Stimulated activated CD8-positive, alpha-beta memory T cell treated with anti-CD3 and anti-CD28 coated beads, Interleukin-15, amount 100 ng/mL, for 24 hours (primary cell): ENCODE data around the gene BUD31.

Experiments used
- DNase-seq: peaks from one replicate; pipeline ENCODE4 v3.0.0-alpha.2; 2020; ENCODE audit warnings: low read depth

Gene BUD31

GRCh38 chr7:99433158-99433557 lies 24.4 kb downstream of the BUD31 start:
- DNase-seq: no peak

DNA sequence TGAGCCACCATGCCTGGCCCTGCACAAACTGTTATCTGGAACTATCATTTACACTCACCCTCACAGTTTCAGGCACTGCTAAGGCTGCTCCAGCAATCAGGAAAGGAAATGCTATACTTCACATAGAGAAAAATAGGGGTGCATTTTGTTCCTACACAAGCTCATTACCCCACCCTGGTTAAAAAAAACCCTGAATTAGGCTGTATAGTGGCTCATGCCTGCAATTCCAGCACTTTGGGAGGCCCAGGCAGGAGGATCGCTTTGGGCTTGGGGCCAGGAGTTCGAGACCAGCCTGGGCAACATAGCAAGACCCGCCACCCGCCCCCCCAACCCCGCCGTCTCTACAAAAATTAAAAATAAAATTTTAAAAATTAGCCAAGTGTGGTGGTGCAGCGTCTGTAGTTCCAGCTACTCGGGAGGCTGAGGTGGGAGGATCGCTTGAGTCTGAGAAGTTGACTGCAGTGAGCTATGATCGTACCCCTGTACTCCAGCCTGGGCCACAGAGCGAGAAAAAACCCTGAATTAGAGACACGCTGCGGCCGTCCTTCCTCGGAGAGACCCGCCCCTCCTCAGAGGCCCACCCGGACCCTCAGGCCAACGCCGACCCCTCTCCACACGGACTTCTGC lies 29.3 kb downstream of the BUD31 start:
- no peak for DNase-seq

DNA sequence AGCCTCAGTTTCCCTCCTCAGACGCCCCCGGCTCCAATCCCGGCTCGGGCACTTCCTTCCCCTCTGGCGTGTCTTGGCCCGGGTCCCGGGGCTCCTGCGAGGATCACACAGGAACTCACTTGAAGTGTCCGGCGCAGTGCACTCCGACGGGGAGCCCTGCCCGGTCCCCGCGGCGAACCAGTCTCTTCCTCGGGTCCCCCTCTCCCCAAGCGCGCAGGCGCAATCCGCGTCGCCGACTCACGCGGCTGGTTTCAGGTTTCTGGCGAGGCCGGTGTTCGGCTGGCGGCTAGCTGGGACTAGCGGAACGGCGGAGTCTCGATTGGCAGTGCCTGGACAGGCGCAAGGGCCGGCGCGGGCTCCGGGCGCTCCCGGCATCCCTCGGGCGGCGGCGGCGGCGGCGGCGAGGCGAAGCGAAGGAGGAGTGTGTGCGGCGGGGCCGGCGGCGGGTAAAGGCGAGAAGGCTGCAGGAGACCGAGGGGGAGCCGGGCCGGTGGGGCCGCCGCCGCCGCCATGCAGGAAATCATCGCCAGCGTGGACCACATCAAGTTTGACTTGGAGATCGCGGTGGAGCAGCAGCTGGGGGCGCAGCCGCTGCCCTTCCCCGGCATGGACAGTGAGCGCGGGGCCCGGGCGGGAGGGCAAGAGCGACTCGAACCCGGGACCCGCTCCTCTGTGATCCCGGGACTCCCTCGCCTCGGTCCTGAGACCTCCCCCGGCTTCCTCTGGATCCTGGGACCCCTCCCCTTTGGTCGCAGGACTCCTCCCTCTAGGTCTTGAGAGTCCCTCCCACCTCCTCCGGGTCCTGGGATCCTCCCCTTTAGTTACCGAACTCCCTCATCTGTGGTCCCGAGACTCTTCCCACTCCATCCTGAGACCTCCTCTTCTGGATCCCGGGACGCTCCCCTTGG lies 30.1 kb downstream of the BUD31 start, which contains the start of the genes CPSF4 and PTCD1:
CPSF4 (plus strand) TSS at position 371 of the 908 bp plus-strand sequence; CDS start at position 511, 140 bp downstream.
PTCD1 (minus strand) TSS at position 226 of the 908 bp plus-strand sequence. CDS start 3,556 bp downstream, outside the sequence.
- peak; percentile 83 for DNase-seq

DNA sequence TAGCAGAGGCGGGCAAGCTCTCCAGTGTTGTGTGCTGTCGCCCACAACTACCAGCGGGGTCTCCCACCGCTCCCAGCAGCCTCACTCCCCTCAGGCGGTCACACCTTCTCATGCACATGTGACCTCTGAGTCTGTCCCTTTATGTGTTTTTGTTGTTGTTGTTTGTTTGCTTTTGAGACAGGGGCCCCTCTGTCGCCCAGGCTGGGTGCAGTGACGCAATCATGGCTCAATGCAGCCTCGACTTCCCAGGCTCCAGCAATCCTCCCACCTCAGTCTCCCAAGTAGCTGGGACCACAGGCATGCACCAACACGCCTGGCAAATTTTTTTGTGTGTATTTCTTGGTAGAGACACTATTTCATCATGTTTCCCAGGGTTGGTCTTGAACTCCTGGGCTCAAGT lies 31.4 kb downstream of the BUD31 start:
- DNase-seq: no peak

GRCh38 chr7:99446096-99446495 lies 37.3 kb downstream of the BUD31 start:
- DNase-seq: no peak

GRCh38 chr7:99447943-99448342 lies 39.2 kb downstream of the BUD31 start:
- no peak for DNase-seq

GRCh38 chr7:99448855-99449254 lies 40.1 kb downstream of the BUD31 start:
- DNase-seq: no peak

DNA sequence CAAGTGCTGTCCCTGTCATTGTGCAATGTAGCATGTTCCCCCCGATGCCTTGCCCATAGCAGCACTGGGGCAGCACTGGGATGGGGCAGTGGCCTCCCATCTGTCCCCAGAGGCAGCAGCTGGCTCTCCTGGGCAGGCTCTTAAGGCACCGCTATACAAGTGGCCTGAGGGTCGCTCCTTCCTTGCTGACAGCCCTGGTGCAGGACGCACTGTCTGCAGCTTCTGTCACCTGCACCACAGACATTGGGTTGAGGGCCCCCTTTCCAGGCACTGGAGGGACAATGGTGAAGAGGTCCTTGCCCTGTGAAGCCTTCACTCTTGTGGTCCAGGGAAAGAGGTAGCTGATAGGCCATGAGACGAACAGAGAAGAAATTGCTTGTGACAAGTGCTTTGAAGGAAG lies 40.6 kb downstream of the BUD31 start:
- DNase-seq: no peak

DNA sequence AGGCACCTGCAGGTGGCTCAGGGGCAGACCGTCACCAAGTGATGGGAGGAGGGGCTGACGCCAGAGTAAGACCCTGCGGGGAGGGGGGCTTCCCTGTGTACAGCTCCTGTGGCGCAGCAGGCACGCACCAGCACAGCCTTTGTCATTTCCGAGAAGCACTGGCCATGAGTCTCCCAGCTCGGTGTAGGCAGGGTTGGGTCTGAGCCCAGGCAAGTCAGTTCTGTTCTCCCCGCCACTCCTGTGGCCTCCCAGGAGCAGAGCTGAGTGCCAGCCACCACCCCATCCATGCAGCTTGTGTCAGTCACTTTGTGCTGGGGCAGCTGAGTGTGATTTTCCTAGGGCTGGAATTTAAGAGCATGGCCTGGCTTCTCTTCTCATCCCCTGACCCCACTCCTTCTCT lies 43.2 kb downstream of the BUD31 start:
- no peak for DNase-seq

- no peak for DNase-seq
Observed at GRCh38 chr7:99452541-99452940, 43.8 kb downstream of the BUD31 start.

GRCh38 chr7:99453105-99453504 lies 44.3 kb downstream of the BUD31 start:
- no peak for DNase-seq

GRCh38 chr7:99455874-99456273 lies 47.1 kb downstream of the BUD31 start:
- no peak for DNase-seq

DNA sequence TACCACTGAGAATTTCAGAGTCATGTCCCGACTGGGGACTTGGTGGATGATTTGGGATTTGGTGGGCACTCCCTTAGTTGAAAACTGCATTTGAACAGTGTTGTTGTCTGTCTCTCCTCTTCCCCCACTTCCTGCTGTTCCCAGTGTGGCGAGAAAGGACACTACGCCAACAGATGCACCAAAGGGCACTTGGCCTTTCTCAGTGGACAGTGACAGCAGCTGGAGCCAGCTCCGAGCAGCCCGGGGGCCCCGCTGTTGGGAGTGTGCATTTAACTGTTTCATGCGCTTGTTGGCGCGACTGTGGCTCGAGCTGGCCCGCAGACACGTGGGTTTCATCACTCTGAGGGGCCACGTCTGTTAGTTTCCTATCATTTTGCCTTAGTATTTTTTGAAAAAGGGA lies 47.5 kb downstream of the BUD31 start:
- DNase-seq: no peak

- no peak for DNase-seq
Observed at GRCh38 chr7:99457050-99457649, 48.4 kb downstream of the BUD31 start.

GRCh38 chr7:99457650-99458493 lies 49.1 kb downstream of the BUD31 start:
- no peak for DNase-seq

DNA sequence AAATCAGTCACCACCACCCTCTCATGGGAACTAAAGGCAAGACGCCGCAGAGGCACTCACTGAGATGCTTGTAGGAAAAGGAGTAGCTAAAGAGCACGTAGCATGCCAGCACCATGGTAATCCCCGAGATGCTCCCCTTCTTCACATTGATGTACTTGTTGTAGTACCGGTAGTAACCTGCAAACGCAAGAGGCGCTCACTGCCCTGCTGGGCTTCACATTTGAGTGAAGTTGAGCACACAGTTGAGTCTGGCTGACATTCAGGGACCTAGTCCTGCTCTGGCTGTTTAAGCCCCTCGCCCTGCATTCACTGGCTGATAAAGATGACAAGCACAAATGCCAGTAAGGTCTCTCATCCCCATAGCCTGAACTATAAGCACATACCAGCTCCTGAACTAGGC lies 50.3 kb downstream of the BUD31 start:
- DNase-seq: no peak

DNA sequence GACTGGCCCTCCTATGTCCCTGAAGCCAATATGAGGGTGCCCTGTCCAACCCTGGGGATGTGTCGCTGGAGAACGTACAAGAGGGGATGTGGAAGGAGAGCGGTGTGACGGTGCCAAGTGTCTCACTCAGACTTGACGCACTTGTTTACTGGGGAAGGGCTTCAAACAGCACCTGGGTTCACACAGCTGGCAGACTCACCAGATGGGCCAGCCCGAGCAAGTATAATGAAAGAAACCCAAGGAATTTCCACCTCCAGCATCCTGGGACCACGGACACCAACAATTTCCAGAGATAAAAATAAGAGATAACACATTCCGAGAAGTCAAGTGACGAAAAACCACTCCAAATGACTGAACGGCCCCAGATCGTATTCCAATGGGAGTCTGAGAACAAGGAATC lies 51.9 kb downstream of the BUD31 start:
- no peak for DNase-seq

DNA sequence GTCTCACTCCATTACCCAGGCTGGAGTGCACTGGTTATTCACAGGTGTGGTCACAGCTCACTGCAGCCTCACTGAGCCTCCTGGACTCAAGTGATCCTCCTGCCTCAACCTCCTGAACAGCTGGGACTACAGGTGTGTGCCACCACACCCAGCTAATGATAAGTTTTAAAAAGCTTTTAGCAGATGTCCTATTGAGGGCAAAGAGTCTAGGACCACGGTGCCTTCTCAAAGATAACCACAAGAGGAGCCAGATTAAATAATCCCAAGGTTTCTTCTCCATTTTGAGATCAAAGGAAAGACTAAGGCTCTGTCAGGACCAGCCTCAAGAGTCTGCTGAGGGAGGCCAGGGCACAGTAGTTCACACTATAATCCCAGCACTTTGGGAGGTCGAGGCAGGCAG lies 52.5 kb downstream of the BUD31 start:
- no peak for DNase-seq

DNA sequence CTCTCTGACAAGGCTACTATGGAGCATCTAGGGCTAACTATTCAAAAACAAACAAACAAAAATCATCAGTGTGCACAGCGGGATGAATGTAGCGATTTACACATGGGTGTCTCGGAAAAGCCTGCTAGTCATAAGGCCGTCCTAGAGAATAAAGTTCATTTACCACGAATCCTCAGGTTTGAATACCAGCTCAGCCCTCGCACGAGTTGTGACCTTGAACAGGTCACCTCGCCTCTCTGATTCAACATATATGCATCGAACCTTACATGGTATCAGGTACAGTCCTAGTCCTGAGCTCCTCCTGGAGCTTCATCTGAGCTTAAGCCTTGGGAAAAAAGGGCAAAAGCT lies 56.6 kb downstream of the BUD31 start:
- no peak for DNase-seq

GRCh38 chr7:99468336-99468918 lies 59.7 kb downstream of the BUD31 start:
- DNase-seq: no peak
